Measurements from ENCODE around the gene FGF11.

FGF11 gene

GRCh38 chr17:7414837-7415236, 24.5 kb upstream of the FGF11 start:
- no peak for TF ChIP-seq CTCF (conservative IDR thresholded peaks at IDR 0.05; ENCODE audit: low read depth)
- no peak for DNase-seq (ENCODE audit: low spot score)
- POLR2A ChIA-PET (ENCODE audit: low non-redundant PET): no interaction called here
- CTCF ChIA-PET: no interaction called here
- 0 out of 2 replicates have a peak overlapping the region, but pooled peaks have one; percentile 3 for H3K27ac ChIP-seq

GRCh38 chr17:7415784-7416183, 23.5 kb upstream of the FGF11 start:
- ChIA-PET POLR2A (ENCODE audit: low non-redundant PET) (no interaction called here), CTCF (no interaction called here)
- DNase-seq (ENCODE audit: low spot score): no peak
- no peak for TF ChIP-seq CTCF (conservative IDR thresholded peaks at IDR 0.05; ENCODE audit: low read depth)
- H3K27ac ChIP-seq: peak overlapping the region; percentile 34

GRCh38 chr17:7416323-7416722, 23.0 kb upstream of the FGF11 start:
- no peak for DNase-seq (ENCODE audit: low spot score)
- CTCF ChIA-PET: interaction anchor here (0.7 kb wide), 1 partner anchor 93 kb away, joined by 3 read pairs; no protein-coding TSS in a partner anchor
- TF ChIP-seq CTCF (conservative IDR thresholded peaks at IDR 0.05; ENCODE audit: low read depth): no peak
- H3K27ac ChIP-seq: peak overlapping the region; percentile 34
- POLR2A ChIA-PET (ENCODE audit: low non-redundant PET): no interaction called here

- no peak for DNase-seq (ENCODE audit: low spot score)
- peak overlapping the region; percentile 34; the same call in 1 of the 2 replicates for H3K27ac ChIP-seq
- TF ChIP-seq CTCF (conservative IDR thresholded peaks at IDR 0.05; ENCODE audit: low read depth): no peak
- POLR2A ChIA-PET (ENCODE audit: low non-redundant PET): no interaction called here
- CTCF ChIA-PET: no interaction called here
These were observed 22.2 kb upstream of the FGF11 start for GRCh38 chr17:7417056-7417655.

GRCh38 chr17:7418472-7419152, 20.7 kb upstream of the FGF11 start:
- ChIA-PET POLR2A (ENCODE audit: low non-redundant PET) (no interaction called here), CTCF (no interaction called here)
- DNase-seq (ENCODE audit: low spot score): no peak
- H3K27ac ChIP-seq: no peak overlapping the region
- TF ChIP-seq CTCF (conservative IDR thresholded peaks at IDR 0.05; ENCODE audit: low read depth): no peak

GRCh38 chr17:7419819-7420610, 19.3 kb upstream of the FGF11 start, which contains the start of gene SPEM1:
Gene SPEM1 (plus strand): TSS chr17:7420324. CDS start chr17:7420385, 61 bp downstream.
- no peak for TF ChIP-seq CTCF (conservative IDR thresholded peaks at IDR 0.05; ENCODE audit: low read depth)
- ChIA-PET POLR2A (ENCODE audit: low non-redundant PET) (no interaction called here), CTCF (interaction anchor here (0.6 kb wide), 1 partner anchor 65 kb away, joined by 4 read pairs; no protein-coding TSS in a partner anchor)
- no peak for DNase-seq (ENCODE audit: low spot score)
- no peak within 1 kb of the TSS for H3K27ac ChIP-seq

All from RWPE1 (cell line).